Small intestine (tissue), 16 donors: ENCODE results near the gene MELK. TPM values are rescaled to one million over a fixed set of nuclear protein-coding genes. Genes with fewer than 3 reads are reported as not detected.
"Not testable (repeated sequence)": the region's sequence is repeated elsewhere in the genome, so short reads cannot be mapped to it uniquely, and the experiment has no call there.

Experiments
- DNase-seq, 2 donors: peaks; one replicate each; pipeline versions ENCODE4 v3.0.0 to v3.0.0-alpha.2; 2013
- FAIRE-seq: peaks from 2 replicates; lab custom pipeline; 2012; peaks lifted over from hg19 to GRCh38; lab: Jason Lieb, UNC
- H3K27ac ChIP-seq, 3 donors: one replicate each; pipeline ENCODE4 v1.5.1; 2013; ENCODE audit warnings: low read length in 2 of 3, mild to moderate bottlenecking in 2 of 3, control low read depth in 1 of 3, inconsistent platforms in 1 of 3, low read depth in 1 of 3, moderate library complexity in 1 of 3
- H3K27me3 ChIP-seq, 3 donors: one replicate each; pipeline ENCODE4 v1.6.1; 2013; ENCODE audit warnings: low read length in 3 of 3, inconsistent platforms in 1 of 3; ENCODE audit not compliant: control insufficient read depth in 3 of 3, insufficient read depth in 3 of 3
- H3K36me3 ChIP-seq, 3 donors: one replicate each; pipeline ENCODE4 v1.6.1; 2013; ENCODE audit warnings: low read length in 3 of 3, inconsistent platforms in 1 of 3, low read depth in 1 of 3, mild to moderate bottlenecking in 1 of 3, moderate library complexity in 1 of 3; ENCODE audit not compliant: control insufficient read depth in 3 of 3, insufficient read depth in 2 of 3
- H3K4me1 ChIP-seq, 3 donors: one replicate each; pipeline ENCODE4 v1.6.1; 2013; ENCODE audit warnings: low read length in 2 of 3, inconsistent platforms in 1 of 3, low read depth in 1 of 3, mild to moderate bottlenecking in 1 of 3, moderate library complexity in 1 of 3; ENCODE audit not compliant: control insufficient read depth in 3 of 3, insufficient read depth in 2 of 3
- H3K4me3 ChIP-seq, 3 donors: one replicate each; pipeline ENCODE4 v1.5.1; 2013; ENCODE audit warnings: low read length in 3 of 3, control low read depth in 1 of 3, inconsistent platforms in 1 of 3, low read depth in 1 of 3, mild to moderate bottlenecking in 1 of 3, moderate library complexity in 1 of 3
- H3K9me3 ChIP-seq, 2 donors: one replicate each; pipeline ENCODE4 v1.6.1; 2013; ENCODE audit warnings: low read depth in 1 of 2, low read length in 1 of 2; ENCODE audit not compliant: control insufficient read depth in 2 of 2, insufficient read depth in 1 of 2
- WGBS, 3 donors: extraction: QIAGEN DNeasy Blood & Tissue Kit; methylation state at CpG; one replicate each; pipeline ENCODE4 v1.1.7; 2013; 5-methylcytosine and 5-hydroxymethylcytosine counted together
- long read RNA-seq, 10 donors: transcript quantifications; one replicate each; lab custom pipeline, GENCODE V29; 2026
- polyA plus RNA-seq, 4 donors: library from polyadenylated mRNA; stranded (reverse) in 3 of 4; unstranded in 1 of 4; fragments of 200-250 nt in 3 of 4; fragments of 120-200 nt in 1 of 4; gene quantifications; one replicate each; pipeline versions ENCODE4 v1.2.1 to v1.2.3, GENCODE V29; 2013
- donor health status: healthy with polysubstance abuse.
- donor health status: control.
- donor health status: control.
- donor health status: Bipolar disorder and iron deficiency.
- donor health status: healthy.

Gene MELK
- polyA plus RNA-seq: 10 to 100 TPM in 1 of 4 donors, 1 to 10 TPM in 2, under 1 TPM in 1; 0.81 to 13.8 (median 6.5) TPM
- long read RNA-seq, donor 1, partial matches to known transcripts: 0 of 1 reads
- long read RNA-seq, donor 1, other reads (novel, unspliced or antisense): 0 of 1 reads
- long read RNA-seq, donor 2: 0 reads
- long read RNA-seq, donor 3: 0 reads
- long read RNA-seq, donor 4: 0 reads
- long read RNA-seq, donor 5: 0 reads
- long read RNA-seq, donor 6: 0 reads
- long read RNA-seq, donor 7: 0 reads
- long read RNA-seq, donor 8: 0 reads
- long read RNA-seq, donor 9, partial matches to known transcripts: 0 of 1 reads
- long read RNA-seq, donor 9, other reads (novel, unspliced or antisense): 0 of 1 reads
- long read RNA-seq, donor 10, partial matches to known transcripts: 0 of 1 reads
- long read RNA-seq, donor 10, other reads (novel, unspliced or antisense): 0 of 1 reads

GRCh38 chr9:36572515-36573418 is at the start of gene MELK:
Gene MELK (plus strand): TSS chr9:36572895. CDS start chr9:36581682, 8,787 bp downstream.
- WGBS, 3 donors: 0 to 1% (median 1%) methylated on average over 52 to 74 of the region's 74 CpGs
- H3K4me1 ChIP-seq: peaks cover 0 to 8% (median 0%) of the 10 kb centered on the region in 3 donors

DNA sequence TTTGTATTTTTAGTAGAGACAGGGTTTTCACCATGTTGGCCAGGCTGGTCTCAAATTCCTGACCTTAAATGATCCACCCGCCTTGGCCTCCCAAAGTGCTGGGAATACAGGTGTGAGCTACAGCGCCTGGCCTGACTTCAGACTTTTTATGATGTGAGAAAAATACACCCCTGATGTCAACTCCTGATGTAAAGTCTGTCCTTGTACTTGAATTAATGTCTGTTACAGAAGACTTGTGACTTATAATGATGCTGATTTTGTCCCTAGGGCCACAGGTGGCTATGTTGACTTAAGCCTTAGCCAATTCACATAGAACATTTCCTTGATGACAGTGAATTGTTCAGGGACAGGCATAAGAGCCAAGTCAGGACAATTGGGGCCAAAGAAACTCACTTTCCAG is 42.5 kb upstream of the MELK start:
- no peaks in the 10 kb centered on the region for H3K4me1 ChIP-seq
- peaks cover 0 to 2% (median 0%) of the 10 kb centered on the region in 3 donors for H3K27me3 ChIP-seq
- H3K4me3 ChIP-seq: no peak overlapping the region
- peaks cover 0 to 5% of the 10 kb centered on the region in 2 donors for H3K9me3 ChIP-seq
- H3K36me3 ChIP-seq: no peaks in the 10 kb centered on the region
- DNase-seq (no peak), FAIRE-seq (no peak)
- WGBS, 3 donors: 54 to 94% (median 91%) methylated on average over 2 of the region's 2 CpGs
- no peak overlapping the region for H3K27ac ChIP-seq

More at GRCh38 chr9:36572515-36573418, at the start of gene MELK:
- Histone ChIP-seq H3K4me3 (peak within 1 kb of the TSS; percentile 74 to 99 (median 86)), H3K27ac (peak within 1 kb of the TSS in 2 of 3 donors; percentile 47 to 76), H3K9me3 (no peaks in the 10 kb centered on the region), H3K27me3 (no peaks in the 10 kb centered on the region), H3K36me3 (no peaks in the 10 kb centered on the region)
- DNase-seq (peak; percentile 80 to 91), FAIRE-seq (no peak)

DNA sequence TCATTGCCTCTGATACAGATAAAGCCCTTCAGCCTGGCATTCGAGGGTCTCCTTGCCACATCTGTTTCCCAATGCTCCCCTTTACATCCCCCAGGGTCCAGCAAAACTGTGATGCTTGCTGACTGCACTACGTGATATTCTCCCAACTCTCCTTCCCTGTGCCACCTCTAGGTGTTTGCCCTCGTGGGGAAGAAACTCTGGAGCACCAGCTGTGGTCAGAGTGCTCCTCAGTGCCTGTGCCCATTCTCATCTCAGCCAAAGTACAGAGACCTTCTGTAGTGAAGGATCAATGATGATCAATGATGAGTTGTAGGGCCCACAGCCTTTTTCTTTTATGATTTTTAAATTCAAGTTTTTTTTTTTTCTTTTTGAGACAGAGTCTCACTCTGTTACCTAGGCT is 40.3 kb upstream of the MELK start:
- WGBS, 3 donors: 53 to 65% (median 59%) methylated on average over 3 of the region's 3 CpGs
- Histone ChIP-seq H3K27ac (no peak overlapping the region), H3K27me3 (peaks cover 0 to 2% (median 0%) of the 10 kb centered on the region in 3 donors), H3K4me1 (no peaks in the 10 kb centered on the region), H3K36me3 (no peaks in the 10 kb centered on the region), H3K4me3 (no peak overlapping the region), H3K9me3 (peaks cover 0 to 5% of the 10 kb centered on the region in 2 donors)
- FAIRE-seq (no peak), DNase-seq (no peak)

GRCh38 chr9:36533726-36534125 is 39.0 kb upstream of the MELK start:
- WGBS, 3 donors: 79 to 88% (median 82%) methylated on average over 6 of the region's 6 CpGs
- not testable (repeated sequence) for DNase-seq, H3K9me3 ChIP-seq, H3K27ac ChIP-seq, H3K4me1 ChIP-seq, H3K36me3 ChIP-seq, H3K4me3 ChIP-seq, H3K27me3 ChIP-seq, FAIRE-seq

DNA sequence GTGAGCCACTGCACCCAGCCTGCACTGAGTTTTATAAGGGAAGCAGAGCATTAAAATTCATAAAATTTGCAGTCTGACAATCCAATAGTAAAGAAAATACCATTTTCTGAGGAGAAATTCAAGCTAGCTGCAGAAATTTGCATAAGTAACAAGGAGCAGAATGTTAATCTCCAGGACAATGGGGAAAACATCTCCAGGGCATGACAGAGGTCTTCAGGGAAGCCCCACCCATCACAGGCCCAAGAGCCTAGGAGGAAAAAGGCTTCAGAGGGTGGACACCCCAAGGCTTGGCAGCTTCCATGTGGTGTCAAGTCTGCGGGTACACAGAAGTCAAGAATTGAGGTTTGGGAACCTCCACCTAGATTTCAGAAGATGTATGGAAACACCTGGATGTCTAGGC is 37.6 kb upstream of the MELK start:
- no peak overlapping the region for H3K4me3 ChIP-seq
- no peak overlapping the region for H3K27ac ChIP-seq
- DNase-seq (no peak), FAIRE-seq (no peak)
- peaks cover 0 to 5% of the 10 kb centered on the region in 2 donors for H3K9me3 ChIP-seq
- 85 to 95% (median 92%) methylated on average over 1 of the region's 1 CpG for WGBS, 3 donors
- no peaks in the 10 kb centered on the region for H3K4me1 ChIP-seq
- no peaks in the 10 kb centered on the region for H3K36me3 ChIP-seq
- H3K27me3 ChIP-seq: peaks cover 0 to 2% (median 0%) of the 10 kb centered on the region in 3 donors

- H3K36me3 ChIP-seq: no peaks in the 10 kb centered on the region
- H3K27me3 ChIP-seq: no peaks in the 10 kb centered on the region
- H3K4me1 ChIP-seq: no peaks in the 10 kb centered on the region
- no peak overlapping the region for H3K4me3 ChIP-seq
- peaks cover 0 to 5% of the 10 kb centered on the region in 2 donors for H3K9me3 ChIP-seq
- no peak overlapping the region for H3K27ac ChIP-seq
- FAIRE-seq: no peak
- DNase-seq: no peak
- WGBS, 3 donors: 78 to 91% (median 85%) methylated on average over 4 of the region's 4 CpGs
These were observed 34.8 kb upstream of the MELK start for GRCh38 chr9:36537861-36538260.

GRCh38 chr9:36542355-36542754 is 30.3 kb upstream of the MELK start:
- no peaks in the 10 kb centered on the region for H3K4me1 ChIP-seq
- no peaks in the 10 kb centered on the region for H3K9me3 ChIP-seq
- no peaks in the 10 kb centered on the region for H3K36me3 ChIP-seq
- no peak for DNase-seq
- no peak overlapping the region for H3K27ac ChIP-seq
- no peak for FAIRE-seq
- H3K27me3 ChIP-seq: no peaks in the 10 kb centered on the region
- H3K4me3 ChIP-seq: no peak overlapping the region
- WGBS, 3 donors: 87 to 97% (median 90%) methylated on average over 7 of the region's 7 CpGs

DNA sequence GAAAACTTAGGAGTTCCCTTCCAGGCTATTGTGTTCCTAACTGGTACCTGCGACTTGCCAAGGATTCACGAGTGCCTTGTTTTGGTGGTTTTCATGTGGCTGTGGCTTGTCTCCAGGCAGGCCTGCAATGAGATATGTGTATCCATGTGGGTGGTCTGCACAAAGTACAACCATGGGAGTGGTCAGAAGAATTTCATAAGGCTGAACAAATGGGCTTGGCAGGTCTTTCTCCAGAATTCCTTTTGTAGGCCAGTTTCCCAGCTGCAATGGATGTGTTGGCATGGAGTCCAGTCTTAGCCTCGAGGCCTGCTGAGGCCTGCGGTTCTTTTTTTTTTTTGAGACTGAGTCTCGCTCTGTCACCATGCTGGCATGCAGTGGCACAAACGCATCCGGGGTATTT is 28.8 kb upstream of the MELK start:
- no peak for FAIRE-seq

More for the DNA sequence above, 28.8 kb upstream of the MELK start:
- no peaks in the 10 kb centered on the region for H3K36me3 ChIP-seq
- DNase-seq: no peak
- H3K4me1 ChIP-seq: no peaks in the 10 kb centered on the region
- H3K27me3 ChIP-seq: no peaks in the 10 kb centered on the region
- WGBS, 3 donors: 71 to 94% (median 84%) methylated on average over 7 of the region's 7 CpGs
- H3K4me3 ChIP-seq: no peak overlapping the region
- no peaks in the 10 kb centered on the region for H3K9me3 ChIP-seq
- no peak overlapping the region for H3K27ac ChIP-seq
